Choroid plexus epithelial cell (primary cell): ENCODE measurements around the gene FUT2.

ENCODE experiments used
- DNase-seq: peaks from one replicate; pipeline ENCODE4 v3.0.0-alpha.2; 2010; ENCODE audit warnings: low read depth
- H3K4me3 ChIP-seq: 2 replicates; pipeline ENCODE4 v1.5.1; 2011; ENCODE audit warnings: low read depth, mild to moderate bottlenecking, control low read depth, low read length, moderate library complexity
- CTCF ChIP-seq: conservative IDR thresholded peaks from 2 replicates; pipeline ENCODE4 v1.5.1; 2011; ENCODE audit warnings: low read depth, mild to moderate bottlenecking, control low read depth, inconsistent platforms, low read length, moderate library complexity

Gene FUT2

GRCh38 chr19:48663667-48664066 is 32.1 kb upstream of the FUT2 start:
- no peak for DNase-seq
- no peak for TF ChIP-seq CTCF
- H3K4me3 ChIP-seq: no peak overlapping the region

- TF ChIP-seq CTCF: no peak
- no peak overlapping the region for H3K4me3 ChIP-seq
- no peak for DNase-seq
These were observed 31.3 kb upstream of the FUT2 start for GRCh38 chr19:48664476-48664875.

- no peak for TF ChIP-seq CTCF
- DNase-seq: no peak
- no peak overlapping the region for H3K4me3 ChIP-seq
These were observed 30.0 kb upstream of the FUT2 start for GRCh38 chr19:48665786-48666185.

- TF ChIP-seq CTCF: no peak
- no peak for DNase-seq
- H3K4me3 ChIP-seq: no peak overlapping the region
These were observed 27.4 kb upstream of the FUT2 start for GRCh38 chr19:48668332-48668731.

GRCh38 chr19:48668761-48669160 is 27.0 kb upstream of the FUT2 start:
- DNase-seq: no peak
- TF ChIP-seq CTCF: no peak
- no peak overlapping the region for H3K4me3 ChIP-seq

- TF ChIP-seq CTCF: no peak
- no peak overlapping the region for H3K4me3 ChIP-seq
These were observed 25.7 kb upstream of the FUT2 start for GRCh38 chr19:48669903-48670668.

More at GRCh38 chr19:48669903-48670668, 25.7 kb upstream of the FUT2 start:
- no peak for DNase-seq
